ENCODE data around the gene TGFA.

Gene TGFA

DNA sequence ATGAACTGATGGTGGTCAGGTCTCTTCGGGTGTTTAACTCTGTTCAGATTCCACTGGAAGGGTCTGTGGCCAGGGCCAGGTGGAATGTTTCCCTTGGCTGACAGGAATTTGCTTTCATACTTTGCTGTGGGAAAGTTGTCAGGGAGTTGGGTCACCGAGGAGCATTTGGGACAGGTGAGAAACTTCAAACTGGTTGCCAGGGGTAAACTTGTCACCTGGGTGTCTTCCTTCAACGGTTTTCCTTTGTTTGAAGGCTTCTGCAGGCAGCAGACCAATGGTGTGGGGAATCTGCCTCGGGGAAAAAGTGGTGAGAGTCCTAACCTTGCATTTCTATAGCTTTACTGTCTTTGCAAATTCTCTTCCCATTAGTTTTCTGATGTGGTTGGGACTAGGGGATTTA, 92.2 kb downstream of the TGFA start:
- no peak for DNase-seq

DNA sequence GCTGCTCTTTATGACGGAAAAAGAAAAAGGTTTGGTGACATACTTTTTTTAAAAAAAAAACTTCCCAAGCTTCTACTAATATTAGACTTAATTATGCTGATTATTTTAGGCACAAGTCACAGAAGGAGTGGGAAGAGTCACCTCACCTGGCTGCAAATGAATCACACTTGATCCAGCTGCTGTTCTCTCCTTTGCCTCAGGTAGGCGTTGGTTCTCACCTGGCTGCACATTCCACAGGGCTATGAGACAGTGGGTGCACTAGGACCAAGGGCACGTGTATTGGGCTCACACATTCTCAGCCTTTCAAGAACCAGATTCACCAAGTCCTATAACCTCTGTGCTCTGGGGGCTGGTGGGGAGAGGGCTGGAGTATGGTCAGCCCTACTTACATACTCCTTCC, 93.3 kb downstream of the TGFA start:
- DNase-seq = no peak

DNA sequence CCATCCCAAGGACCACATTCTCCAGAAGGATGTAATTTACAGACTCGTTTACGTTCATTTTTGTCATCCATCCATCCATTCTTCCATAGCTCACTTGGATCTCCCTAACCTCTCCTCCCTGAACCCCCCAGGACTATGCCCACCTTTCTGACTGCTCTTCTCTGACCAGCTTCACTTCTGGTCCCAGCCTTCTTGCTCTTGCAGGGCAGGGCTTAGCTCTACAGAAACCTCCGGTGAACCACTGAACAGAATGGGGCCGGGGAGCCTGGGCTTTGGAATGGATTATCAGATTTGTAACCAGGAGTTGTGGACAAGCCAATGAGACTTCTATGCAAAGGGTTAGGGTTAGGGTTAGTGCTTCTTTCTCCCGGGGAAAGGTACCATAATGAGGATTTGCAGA, 95.0 kb downstream of the TGFA start:
- DNase-seq = no peak

DNA sequence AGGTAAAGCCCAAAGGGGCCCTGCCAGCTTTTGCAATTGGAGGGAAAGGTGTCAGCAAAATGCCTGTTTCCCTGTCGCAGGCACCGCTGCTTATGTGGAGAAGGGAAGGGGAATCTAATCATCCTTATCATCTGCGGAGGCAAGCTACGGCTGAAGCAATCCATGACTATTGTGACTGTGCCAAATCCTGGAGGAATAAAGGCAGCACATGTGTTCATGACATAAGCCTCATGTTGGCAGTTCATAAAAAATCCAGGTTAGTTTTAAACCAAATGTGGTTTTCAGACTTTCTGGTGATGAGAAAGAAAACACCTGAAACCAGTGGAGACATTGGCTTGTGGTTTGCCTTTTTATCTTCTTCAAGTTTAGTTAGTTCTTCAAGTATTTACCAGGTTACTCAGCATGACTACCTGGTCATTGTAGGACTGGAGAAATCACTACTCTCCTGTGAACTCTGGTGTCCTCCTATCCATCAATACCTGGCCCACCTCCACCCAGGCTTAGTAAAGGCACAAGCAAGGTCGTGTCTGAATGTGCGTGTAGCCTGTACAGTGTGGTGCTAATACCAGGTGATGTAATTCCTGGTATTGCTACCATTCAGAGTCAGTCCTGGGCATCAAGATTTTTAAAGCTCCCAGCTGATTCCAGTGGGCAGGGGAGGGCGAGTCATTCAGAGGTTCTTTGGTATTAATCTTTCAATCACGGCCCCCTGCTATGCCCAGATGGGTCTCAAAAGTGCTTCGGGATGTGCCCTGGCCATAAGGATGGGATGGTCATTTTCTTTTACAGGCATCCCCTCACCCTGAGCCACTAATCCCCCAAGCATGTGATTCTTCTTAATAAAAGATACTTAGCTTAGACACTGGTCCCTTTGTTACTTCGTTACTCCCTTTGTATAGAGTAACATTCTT, 96.8 kb downstream of the TGFA start:
- no peak for DNase-seq

DNA sequence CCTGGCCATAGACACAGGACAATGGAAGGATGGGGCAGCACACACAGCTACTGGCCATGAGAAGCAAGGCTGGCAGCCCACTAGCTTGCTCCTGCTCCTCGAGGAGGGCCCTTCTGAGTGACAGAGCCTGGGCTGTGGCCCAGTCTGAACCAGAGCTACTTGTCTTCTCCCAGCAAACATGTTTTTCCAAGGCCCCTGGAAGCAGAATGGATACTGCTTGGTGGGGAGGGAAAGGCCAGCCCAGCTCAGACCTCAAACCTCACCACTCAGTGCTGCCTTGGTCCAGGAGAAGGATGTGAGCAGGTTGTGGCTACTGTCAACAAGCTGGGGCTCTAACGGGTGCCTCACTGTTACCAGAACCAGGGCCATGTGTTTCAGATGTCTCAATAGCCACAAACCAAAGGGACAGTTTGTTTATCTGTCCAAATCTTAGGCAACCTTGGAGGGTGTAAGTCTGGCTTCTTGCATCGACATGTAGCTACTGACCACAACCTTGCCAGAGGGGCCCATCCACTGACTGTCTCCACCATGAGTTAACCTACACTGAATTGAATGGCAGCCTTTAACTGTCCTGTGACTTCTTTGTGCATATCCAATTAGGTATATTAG, 98.6 kb downstream of the TGFA start:
- DNase-seq = no peak

DNA sequence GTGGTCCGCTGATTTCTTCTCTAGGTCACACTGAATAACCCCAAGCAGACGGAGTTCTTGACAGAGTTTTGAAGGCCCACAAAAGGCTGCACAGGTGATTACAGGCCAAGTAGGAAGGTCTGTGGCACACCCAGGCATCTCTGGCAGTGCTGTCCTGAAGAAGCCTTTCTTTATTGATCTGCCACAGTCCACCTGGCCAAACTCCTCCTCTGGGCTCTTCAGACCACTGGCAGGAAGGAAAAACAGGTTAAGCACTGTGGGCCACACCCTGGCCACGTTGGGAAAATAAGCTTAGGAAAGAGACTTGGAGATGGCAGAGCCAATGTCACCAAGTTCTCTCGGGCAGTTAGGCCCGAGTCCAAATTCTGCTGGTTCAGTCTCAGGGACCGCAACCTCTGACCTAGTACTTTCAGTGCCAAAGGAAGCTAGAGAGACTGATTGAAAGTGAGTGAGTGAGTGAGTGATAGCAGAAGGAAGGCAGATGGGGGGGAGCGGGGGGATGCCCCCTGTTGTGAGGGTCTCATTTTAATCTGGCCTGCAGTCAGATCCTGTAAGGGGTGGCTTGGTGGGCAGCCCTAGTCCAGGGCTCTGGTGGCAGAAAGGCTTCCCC, 102.9 kb downstream of the TGFA start:
- DNase-seq = no peak

DNA sequence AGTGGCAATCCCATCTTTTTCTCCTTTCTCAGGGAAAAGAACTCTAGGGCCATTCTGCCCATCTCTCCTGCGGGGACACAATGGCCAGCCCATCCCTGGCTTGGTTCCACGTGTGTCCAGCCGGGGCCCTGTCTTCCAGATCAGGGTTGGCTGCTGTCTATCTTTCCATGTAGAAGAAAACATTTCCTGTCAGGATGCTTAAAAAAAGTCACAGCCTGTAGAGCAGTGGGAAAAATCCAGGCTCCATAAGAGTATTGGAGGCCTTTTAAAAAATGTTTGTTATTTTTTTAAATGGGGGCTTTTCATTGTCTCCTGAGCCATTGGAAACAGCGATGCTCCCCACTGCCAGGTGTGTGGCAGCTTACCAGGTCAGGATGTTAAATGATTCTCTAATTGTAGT, 105.6 kb downstream of the TGFA start:
- DNase-seq = no peak

DNA sequence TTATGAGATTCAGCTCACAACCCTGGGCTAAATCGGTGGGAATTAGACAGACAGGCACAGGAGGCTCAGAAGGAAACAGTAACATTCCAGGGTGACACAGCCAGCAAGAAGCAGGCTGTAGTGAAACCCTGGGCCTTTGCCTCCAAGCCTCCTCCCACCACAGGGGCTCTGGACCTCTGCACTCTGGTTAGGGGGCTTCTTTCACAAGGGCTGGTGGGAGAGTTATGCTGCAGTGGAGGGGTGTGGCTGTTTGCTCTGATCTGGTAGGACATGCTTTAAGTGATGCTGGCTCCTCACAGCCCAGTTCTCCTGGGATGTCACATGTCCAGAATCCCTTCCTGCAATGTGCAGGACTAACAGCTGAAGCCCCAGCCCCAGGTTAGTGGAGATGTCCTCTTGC, 109.9 kb downstream of the TGFA start:
- DNase-seq = no peak

DNA sequence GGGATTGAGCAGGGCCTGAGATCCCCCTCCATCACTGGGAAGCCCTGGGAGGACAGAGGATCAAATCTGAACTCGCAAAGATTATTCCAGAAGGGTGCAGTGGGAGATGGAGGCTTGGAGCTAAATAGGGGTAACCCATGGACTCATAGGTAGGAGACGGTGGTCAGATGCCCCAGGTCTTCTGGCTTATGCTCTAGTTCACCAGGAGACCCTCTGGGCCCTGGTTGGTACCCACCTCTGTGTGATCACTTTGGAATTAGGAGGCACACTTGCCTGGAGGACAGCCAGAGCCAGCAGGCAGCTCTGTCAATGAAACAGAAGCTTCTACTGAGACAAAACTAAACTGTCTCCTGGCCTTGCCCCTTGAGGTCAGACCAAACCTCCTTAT, 110.6 kb downstream of the TGFA start:
- no peak for DNase-seq

DNA sequence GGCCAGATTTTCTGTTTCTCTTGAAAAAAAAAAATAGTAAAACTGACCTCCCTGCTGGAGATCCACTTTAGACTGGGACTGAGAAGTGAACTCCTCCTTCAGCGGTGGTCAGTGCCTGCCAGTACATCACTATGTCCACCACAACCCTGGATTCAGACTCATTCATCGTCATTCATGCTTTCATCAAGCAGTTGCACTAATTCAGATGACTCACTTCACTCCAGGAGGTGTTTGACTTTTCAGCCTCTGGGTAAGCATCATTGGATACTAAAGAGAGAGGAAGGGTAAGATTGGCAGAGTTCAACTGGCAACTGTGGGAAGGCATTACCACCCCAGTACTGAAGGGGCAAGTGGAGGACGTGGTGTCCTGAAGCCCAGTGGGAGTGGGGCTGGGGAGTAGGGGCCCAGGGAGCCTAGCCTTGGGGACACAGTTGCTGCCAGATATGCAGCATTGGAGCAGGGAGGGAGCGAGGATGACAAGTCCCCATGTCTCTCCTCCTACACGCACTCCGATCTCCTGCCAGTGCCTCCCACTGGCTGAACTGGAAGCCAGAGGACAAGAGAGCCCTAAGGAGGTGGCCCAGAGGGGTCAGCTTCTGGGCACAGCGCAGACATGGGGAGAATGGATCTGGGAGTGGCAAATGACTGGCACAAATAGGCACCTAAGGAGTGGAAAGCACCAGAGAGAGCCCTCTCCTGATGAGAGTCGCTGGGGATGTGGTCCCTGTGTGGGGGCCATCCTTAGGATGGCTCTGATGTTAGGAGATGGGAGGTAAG, 111.1 kb downstream of the TGFA start:
- DNase-seq = no peak

DNA sequence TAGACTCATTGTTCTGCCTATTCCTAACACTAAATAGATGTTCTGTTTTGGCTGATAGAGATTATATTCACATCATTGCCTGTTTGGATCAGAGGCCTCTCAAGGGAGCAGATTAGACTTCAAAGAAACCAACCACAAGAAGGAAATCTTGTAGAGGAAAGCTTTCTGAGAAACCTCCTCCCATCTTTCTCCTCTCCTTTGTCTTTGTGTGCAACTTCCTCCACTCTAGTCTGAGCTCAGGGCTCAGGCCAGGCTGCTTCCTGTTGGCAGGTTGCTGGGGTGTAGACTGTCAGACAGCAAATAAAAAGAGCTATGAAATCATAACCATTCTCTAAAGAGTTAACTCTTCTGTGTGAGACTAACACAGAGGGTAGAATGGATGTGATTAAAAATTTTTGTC, 113.0 kb downstream of the TGFA start:
- DNase-seq = no peak

DNA sequence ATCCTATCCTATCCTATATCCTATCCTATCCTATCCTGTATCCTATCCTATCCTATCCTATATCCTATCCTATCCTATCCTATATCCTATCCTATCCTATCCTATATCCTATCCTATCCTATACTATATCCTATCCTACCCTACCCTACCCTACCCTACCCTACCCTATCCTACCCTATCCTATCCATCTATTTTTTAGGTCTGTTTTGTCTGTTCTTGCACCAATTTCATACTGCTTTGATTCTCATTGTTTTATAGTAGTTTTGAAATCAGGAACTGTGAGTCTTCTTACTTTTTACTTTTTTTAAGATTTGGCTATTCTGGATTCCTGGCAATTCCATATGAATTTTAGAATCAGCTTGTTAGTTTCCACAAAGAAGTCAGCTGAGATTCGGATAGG, 118.5 kb downstream of the TGFA start:
- no peak for DNase-seq

DNA sequence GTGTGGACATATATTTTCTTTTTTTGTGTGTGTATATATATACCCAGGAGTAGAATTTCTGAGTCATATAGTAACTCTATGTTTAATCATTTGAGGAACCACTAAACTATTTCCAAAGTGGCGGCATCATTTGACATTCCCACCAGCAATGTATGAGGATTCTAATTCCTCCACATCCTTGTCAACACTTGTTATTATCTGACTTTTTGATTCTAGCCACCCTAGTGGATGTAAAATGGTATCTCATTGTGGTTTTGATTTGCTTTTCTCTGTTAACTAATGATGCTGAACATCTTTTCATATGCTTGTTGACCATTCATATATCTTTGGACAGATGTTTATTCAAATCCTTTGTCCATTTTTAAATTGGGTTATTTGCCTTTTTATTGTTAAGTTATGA, 120.3 kb downstream of the TGFA start:
- DNase-seq = no peak

DNA sequence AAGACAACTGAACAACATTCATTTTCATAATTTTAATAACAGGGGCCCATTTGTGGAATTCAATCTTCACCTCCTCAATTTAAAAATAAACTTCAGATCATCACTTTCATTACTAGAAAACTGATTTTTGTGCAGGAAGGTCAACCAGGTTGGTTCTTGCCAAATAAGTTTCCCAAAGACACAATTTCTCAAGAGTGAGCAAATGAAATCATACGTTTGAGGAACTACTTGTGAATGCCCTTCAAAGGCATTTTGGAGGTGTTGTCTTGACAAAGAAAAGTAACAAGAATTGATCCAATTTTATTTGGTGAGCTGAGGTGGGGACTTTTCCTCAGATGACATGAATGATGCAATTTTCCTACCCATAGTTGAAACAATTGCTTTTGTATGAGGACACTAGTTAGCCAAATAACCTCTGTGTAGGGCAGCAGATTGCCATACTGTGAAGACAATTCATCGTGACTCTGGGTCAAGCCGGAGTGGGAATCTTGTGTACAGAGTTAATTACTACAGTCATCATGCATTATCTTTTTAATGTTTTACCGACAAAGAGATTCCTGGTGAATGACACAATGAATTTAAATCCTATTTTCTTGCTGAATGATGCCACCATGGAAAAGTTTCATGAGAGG, 121.8 kb downstream of the TGFA start:
- DNase-seq = no peak

DNA sequence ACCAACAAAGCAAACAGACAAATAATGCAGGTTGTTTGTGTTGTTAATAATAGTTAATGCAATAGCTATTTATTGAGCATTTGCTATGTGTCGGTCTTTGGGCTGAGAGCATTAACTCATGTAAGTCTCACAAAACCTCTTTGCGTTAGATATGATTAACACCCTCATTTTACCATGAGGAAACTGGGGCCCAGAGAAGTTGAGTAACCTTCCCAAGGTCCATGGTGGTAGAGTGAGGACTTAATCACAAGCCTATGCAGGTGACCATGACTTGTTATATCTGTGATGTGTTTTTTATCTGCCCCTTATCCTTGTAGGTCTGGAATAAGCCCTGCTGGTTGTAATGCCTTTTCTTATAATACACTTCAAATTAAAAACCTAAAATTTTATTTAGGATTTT, 127.3 kb downstream of the TGFA start:
- no peak for DNase-seq

DNA sequence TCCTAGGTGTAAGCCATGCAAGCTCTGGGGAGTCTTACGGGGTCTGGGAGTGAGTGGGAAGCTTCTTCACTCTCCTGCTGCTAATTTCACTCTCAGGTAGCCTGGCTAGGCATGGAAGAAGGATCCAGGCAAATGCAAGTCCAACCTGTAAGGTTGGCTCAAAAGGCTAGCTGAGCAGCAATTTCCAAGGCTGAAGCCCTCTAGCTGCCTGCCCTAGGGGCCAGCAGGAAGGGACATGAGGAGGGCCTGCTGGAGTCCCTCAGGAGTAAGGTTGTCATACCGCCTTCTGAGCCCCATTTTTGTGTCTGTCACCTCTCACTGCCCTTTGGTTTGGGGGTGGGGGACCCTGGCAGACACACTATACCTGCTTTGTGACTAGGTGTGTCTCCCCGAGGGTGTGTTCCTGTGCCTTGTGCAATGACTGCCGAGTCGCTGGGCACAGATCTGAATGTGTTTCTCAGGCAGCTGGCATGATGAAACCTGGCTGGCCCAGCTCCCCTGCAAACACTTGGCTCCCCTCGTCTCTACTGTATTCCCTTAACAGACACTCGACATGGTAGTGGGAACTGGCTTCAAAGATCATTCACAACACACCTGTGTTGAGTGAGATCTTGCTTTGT, 127.8 kb downstream of the TGFA start:
- no peak for DNase-seq

DNA sequence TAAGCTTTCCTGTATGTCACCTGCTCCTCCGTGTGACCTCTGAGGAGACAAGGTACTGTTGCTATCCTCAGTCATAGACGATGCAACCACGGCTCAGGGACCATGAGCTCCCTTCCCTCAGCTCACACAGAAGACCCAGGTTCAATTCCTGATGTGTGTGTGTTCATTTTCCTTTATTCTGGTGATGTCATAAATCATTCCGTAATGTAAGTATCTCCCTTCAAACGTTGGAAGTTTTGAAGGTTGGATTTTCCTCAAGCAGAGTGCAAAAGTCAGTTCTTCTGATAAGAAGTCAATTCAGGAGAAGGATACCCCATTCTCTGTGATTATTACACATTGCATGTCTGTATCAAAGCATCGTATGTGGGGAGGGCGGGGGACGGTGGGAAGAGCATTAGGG, 132.9 kb downstream of the TGFA start:
- no peak for DNase-seq

DNA sequence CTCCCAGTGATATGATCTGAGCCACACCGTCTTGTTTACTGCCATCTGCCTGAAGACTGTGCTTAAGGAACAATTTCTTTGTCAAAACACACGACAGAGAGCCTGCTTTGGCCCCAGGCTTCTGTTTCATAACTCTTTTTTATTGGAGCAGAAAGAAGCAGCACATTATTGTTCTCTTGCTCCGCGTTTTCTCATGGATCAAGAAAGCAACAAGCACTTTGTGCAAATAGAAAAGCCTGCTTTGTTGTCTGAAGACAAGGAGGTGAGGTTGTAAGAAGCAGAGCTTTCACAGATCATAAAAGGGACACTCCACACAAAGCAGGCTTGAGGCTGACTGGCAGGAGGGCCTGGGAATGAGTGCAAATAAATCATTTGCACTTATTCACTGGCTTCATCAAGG, 133.5 kb downstream of the TGFA start:
- DNase-seq = no peak

DNA sequence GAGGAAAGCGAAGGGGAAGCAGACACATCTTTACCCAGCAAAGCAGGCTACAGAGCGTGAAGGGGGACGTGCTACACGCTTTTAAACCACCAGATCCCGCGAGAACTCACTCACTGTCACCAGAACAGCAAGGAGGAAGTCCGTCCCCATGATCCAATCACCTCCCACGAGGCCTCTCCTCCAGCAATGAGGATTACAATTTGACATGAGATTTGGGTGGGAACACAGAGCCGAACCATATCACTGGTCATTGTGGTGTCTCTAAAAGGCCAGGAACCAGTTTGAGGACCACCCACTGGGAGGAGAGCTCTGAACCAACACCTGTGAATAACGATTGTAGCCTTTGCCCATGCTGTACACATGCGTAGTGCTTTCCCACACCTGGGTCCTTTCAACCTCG, 135.1 kb downstream of the TGFA start:
- DNase-seq = no peak

DNA sequence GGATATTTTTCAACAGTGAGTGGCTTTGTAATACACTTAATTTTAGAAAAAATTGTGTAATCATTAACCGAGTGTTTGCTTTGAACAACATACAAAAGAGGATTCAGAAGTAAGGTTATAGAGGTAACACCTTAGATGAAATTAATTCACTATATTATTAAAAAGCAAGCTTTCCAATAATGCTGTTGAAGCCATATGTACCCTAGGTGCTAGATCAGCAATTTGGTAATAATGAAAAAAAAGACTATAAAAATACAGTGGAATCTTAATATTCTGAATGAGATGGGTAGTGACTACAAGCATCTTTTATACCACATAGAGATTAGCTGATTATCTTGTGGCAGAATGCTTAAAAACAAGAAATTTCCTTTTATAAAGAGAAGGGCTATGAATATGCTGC, 136.6 kb downstream of the TGFA start:
- no peak for DNase-seq

DNA sequence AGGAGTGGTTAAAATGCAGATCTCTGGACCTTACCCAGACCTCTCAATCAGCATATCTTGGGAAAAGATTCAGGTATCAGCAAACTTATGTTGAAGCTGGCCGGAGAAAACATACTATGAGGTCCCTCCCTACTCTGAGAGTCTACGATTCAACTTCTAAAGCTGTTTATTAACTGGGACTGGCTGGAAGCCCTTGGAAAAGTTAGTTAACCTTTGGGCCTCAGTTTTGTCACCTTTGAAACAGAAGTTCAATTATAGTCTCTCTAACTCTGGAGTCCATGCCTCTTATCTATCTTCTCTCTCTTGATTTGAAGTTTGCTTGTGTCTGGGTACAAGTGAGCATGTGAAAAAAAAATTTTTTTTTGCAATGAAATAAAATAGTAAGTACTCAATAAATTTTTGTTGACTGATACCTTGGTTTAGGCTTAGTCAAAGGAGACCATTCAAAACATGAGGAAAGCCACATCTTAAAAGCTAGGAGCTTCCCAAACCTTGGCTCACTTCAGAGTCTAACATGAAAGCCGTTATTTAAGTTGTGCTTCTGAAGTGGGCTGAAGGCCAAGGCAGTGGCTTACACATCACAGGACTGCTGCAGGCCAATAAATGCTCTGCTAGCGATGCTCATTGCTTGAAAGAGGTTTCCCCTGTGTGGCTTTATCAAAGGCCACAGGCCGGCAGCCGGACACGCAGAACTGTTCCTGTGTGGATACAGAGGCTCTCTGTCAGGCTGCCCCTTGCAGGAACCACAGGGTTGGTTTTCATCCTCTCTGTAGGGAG, 141.1 kb downstream of the TGFA start:
- no peak for DNase-seq
